ENCODE results near the gene SLC6A12.
"Not testable (repeated sequence)": the region's sequence is repeated elsewhere in the genome, so short reads cannot be mapped to it uniquely, and the experiment has no call there.

Gene SLC6A12

DNA sequence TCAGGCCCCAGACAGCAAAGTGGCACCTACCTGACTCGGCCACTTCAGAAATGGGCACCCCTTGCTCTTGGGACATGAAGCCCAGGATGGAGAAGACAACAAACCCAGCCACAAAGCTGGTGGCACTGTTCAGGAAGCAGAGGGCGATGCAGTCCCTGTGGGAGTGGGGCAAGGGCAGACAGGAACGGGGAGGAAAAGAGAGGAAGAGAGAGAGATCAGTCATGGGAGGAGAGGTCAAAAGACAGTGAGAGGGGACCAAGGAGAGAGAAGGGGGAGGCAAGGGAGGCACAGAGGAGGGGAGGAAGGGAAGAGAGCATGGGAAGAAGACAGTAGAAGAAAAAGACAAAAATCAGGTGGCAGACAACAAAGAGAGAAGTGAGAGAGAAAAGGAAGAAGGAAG, 16.6 kb downstream of the SLC6A12 start:
- no peak for DNase-seq (ENCODE audit: low spot score)

- DNase-seq (ENCODE audit: low spot score), result no peak
Measured at GRCh38 chr12:196436-196835, 17.5 kb downstream of the SLC6A12 start.

GRCh38 chr12:195951-196350, 18.0 kb downstream of the SLC6A12 start:
- DNase-seq (ENCODE audit: low spot score), result no peak

DNA sequence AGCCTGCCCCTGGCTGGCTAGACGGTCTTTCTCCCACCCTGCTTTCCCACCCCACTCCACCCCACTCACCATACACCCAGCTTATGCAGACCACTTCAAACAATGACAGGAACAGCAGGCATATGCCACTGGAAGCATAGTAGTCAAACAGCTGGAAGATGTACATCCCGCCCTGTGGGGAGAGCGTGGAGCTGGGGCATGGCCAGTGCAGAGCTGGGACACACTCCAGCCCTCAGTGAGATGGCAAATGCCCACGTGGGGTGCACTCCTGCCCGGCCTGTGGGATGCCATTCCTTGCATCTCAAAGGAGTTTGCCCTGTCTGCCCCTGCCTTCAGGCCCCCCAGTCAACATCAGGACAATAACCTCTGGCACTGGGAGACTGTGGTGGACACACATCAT, 18.8 kb downstream of the SLC6A12 start:
- DNase-seq (ENCODE audit: low spot score), result no peak

DNA sequence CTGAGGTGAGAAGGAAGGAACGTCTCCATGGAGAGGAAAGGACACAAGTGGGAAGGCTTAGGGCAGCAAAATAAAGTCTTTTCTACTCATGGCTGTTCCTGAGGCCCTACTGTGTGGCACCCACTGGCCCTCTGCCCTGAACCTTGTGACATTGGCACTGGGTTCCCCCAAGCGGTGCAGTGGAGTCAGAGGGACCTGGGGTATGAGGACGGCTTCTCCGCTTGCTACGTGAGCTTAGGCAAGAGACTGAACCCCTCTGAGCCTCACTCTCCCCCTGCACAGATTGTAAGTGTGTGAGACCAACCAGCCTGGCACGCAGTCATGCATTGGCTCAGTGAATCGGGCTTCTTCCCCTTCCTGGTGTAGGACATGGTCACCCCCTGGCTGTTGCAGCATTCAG, 19.7 kb downstream of the SLC6A12 start:
- DNase-seq (ENCODE audit: low spot score), result no peak

DNA sequence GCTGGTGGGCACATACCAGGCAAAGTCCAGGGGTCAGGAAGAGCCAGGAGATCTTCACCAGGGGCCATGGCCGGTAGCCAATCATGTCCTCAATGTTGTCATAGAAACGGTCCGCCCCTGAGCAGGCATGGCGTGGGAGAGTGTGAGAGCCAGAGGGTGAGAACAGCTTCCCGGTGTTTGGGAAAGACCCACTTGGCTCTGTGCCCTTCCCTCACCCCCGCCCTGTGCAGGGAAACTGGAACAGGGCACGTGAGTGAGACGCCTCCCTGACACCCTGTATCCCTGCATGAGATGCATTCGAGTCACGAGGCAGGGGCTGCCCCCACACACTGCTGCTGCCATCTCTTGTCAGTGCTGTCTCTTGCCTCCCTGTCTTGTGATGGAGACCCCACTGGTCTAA, 20.7 kb downstream of the SLC6A12 start:
- DNase-seq (ENCODE audit: low spot score), result no peak

DNA sequence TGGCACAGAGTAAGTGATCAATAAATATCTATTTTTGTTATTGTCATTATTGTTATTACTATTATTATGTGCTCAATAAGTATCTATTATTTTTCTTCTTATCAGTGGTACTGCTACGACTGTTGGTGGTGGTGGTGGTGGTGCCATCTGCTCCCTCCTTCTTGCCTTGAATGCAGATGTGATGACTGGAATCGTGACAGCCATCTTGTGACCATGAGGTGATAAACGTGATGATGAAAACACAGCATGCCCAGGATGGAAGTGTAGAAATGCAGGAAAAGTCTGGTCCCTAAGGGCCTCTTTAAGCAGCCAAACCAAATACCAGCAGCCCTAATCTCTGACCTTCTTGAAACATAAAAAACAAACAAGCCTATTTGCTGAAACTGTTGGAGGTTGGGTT, 22.4 kb downstream of the SLC6A12 start:
- no peak for DNase-seq (ENCODE audit: low spot score)

GRCh38 chr12:190881-191280, 23.1 kb downstream of the SLC6A12 start:
- DNase-seq (ENCODE audit: low spot score), result no peak

DNA sequence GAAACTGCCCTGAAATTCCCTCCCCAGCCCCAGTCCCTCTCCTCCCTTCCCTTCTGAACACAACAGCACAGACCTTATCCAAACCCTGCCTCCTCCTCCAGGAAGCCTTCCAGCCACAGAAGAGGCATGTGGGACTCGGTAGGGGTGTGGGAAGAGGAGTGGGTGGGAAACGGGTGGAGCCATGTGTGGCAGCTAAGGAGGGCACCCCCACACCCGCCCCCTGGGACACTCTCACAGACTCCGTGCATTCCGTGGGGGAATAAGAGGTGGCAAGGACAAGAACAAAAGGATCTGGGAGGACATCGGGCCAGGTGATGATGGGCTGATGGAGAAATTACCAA, 24.4 kb downstream of the SLC6A12 start:
- DNase-seq (ENCODE audit: low spot score), result no peak

GRCh38 chr12:188910-189621, 24.9 kb downstream of the SLC6A12 start:
- DNase-seq (ENCODE audit: low spot score), result peak; percentile 63

- not testable (repeated sequence) for DNase-seq (ENCODE audit: low spot score)
Measured at GRCh38 chr12:187986-188909, 25.7 kb downstream of the SLC6A12 start.

DNA sequence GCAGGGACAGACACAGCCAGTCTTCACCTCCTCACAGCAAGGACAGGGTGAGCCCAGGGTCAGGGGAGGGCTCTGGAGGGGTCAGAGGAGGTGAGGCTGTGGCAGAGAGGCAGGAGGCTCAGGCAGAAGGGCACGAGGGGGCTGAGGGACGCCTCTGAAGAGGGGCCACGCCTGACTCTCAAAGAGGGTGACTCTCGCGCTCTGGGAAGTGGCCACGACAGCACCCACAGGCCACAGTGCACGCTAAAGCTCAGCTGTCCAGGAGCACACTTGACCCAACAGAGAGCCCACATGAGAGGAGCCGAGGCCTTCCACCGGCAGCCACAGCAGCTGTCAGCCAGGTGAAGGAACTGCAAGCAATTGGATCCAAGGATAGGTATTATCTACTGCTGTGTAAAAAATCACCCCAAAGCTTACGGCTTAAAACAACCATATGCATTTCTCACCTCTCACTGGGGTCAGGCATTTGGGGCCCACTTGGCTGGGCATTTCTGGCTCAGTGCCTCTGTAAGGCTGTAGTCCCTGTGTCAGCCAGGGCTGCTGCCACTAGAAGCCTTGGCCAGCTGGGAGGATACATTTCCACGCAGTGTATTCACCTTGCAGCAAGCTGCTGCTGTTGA, 27.8 kb downstream of the SLC6A12 start:
- no peak for DNase-seq (ENCODE audit: low spot score)

- no peak for DNase-seq (ENCODE audit: low spot score)
Measured at GRCh38 chr12:185576-185955, 28.4 kb downstream of the SLC6A12 start.

DNA sequence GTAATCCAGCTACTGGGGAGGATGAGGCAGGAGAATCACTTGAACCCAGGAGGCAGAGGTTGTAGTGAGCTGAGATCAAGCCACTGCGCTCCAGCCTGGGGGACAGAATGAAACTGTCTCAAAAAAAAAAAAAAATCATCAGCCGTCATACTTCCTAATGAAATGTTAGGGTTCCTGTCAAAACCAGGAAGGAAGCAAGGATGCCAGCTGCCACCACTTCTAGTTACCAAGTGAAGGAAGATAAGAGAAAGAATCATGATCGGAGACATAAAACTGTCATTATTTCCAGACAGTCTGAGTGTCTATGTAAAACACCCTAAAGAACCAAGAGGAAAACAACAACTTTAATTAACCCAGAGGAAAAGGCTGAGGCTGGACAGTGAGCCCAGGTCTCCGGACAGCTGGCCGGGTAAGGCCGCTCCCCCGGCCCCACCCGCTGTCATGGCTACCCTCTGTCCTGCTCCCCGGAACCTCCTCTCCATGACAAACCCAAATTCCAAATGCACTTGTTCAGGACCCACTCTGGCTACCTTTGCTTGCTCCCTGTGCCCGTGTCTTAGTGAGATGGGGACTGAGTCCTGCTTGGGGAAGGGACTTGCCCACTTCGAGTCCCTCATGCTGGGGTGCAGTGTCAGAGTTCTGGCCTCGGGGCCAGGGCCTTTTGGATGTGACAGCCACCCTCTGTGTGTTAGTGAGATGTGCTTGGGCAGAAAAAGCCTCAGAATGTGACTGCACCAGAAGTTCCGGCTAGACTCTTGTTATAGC, 29.0 kb downstream of the SLC6A12 start:
- DNase-seq (ENCODE audit: low spot score), result no peak

- no peak for DNase-seq (ENCODE audit: low spot score)
Measured at GRCh38 chr12:182381-182892, 31.5 kb downstream of the SLC6A12 start.

GRCh38 chr12:181921-182320, 32.0 kb downstream of the SLC6A12 start:
- DNase-seq (ENCODE audit: low spot score), result no peak

DNA sequence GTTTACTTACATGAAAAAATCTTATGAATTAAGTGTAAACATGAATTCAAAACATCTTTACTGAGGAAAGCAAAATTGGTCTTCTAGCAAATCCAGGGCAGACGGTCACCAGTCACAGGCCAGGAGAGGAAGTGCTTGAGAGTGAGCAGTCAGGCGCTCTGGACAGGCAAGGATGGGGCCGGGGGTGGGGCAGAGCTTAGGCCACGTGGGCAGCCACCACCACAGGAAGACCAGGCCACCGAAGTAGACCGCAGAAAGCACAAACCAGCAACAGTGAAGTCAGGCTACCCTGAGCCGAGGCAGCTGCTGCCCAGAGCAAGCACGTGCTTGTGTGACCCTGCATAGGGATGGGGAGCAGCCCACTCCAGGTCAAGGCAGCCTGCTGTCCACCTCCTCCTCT, 33.5 kb downstream of the SLC6A12 start:
- no peak for DNase-seq (ENCODE audit: low spot score)

GRCh38 chr12:179885-180284, 34.1 kb downstream of the SLC6A12 start:
- DNase-seq (ENCODE audit: low spot score), result no peak

DNA sequence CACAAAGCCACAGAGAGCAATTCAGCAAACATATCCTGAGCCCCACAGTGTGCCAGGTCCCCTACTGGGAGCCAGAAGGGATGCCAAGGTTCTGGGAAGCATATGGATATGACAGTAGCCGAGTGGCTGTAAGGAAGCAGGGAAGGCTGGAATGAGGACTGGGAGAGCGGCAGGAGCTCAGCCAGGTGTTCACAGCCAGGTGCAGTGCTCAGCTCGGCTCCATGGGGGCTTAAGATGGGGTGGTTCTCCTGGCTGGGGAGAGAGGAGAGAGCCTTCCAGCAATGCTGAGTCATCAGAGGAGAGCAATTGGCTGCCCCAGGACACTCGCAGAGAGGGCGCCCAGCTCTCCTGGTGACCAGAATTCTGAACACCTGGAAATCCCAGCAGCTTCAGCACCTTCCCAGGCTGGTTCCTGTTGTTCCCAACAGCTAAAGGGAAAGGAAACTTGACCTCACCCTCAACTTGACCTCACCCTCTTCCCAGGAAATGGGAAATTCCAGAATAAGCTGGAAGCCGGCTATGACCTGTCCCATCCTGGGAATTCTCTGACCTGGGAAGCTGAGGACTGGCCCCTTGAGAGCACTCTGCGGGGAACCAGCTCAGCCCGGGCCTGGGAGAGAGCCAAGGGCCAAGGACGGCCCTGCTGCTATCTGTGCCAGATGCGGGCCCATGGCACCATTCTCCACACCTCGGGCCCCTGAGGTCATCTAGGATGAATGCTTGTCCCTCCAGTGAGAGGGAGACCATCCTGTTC, 34.6 kb downstream of the SLC6A12 start:
- no peak for DNase-seq (ENCODE audit: low spot score)

DNA sequence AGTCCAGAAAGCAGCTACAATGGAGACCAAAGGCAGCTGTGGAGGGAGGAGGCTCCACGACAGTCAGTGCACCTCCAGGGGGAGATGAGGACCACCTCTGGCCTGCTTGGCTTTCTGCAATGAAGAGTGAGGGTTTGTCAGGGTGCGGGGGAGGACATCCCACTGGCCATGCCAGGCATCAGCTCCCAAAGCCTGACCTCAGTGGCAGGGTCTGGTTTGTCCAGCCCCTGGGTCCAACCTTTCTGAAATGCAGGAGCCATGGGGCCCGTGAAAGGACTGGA, 35.2 kb downstream of the SLC6A12 start:
- DNase-seq (ENCODE audit: low spot score), result no peak

GRCh38 chr12:177980-178828, 35.8 kb downstream of the SLC6A12 start:
- DNase-seq (ENCODE audit: low spot score), result no peak

All from COLO829 (cell line).